Stimulated activated CD4-positive, alpha-beta T cell treated with anti-CD3 and anti-CD28 coated beads, Interleukin-4, amount 100 ng/mL, for 1 hour (primary cell): Measurements from ENCODE around the gene M1AP.

Experiments
- DNase-seq: peaks from one replicate; pipeline ENCODE4 v3.0.0-alpha.2; 2020

The M1AP gene, protein sequence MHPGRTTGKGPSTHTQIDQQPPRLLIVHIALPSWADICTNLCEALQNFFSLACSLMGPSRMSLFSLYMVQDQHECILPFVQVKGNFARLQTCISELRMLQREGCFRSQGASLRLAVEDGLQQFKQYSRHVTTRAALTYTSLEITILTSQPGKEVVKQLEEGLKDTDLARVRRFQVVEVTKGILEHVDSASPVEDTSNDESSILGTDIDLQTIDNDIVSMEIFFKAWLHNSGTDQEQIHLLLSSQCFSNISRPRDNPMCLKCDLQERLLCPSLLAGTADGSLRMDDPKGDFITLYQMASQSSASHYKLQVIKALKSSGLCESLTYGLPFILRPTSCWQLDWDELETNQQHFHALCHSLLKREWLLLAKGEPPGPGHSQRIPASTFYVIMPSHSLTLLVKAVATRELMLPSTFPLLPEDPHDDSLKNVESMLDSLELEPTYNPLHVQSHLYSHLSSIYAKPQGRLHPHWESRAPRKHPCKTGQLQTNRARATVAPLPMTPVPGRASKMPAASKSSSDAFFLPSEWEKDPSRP

GRCh38 chr2:74648009-74648443 lies at the start of gene M1AP:
Gene M1AP (minus strand): TSS chr2:74648330. CDS start chr2:74640275, 8,055 bp downstream.
- DNase-seq = peak; percentile 9

DNA sequence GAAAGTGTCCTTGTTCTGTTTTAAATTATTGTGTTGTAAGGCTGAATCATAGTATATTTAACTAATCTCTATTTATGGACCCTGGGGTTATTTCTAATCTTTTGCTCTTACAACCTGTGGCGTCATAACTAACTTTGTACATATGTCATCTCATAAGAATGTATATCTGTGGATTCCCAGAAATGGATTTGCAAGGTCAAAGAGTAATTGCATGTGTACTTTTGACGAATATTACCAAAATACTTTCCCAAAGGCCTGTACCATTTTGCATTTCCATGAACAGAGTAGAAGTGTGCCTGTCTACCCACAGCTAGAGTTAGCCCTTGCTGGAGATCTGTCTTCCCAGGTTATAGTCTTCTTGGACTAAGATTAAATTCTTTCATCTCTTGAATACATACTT lies 48.7 kb upstream of the M1AP start:
- DNase-seq = no peak

GRCh38 chr2:74695663-74696062 lies 47.5 kb upstream of the M1AP start:
- DNase-seq = no peak

DNA sequence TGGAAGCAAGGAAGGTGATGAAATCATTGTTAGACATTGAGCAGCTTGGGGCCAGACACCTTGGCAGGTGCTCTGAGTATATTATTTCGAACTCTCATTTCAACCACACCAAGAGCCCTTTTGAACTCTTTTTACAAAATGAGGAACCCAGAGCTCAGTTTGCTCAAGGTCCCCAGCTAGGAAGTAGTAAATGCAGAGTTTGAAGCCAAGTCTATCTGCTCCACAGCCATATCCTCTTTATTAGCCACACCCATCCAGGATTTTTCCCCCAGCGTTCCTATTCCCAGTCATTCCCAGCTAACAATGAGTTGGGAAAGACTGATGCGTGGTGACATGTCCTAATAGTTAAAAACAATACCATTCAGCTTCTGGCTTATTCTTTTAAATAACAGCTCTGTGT lies 46.2 kb upstream of the M1AP start:
- DNase-seq = no peak

DNA sequence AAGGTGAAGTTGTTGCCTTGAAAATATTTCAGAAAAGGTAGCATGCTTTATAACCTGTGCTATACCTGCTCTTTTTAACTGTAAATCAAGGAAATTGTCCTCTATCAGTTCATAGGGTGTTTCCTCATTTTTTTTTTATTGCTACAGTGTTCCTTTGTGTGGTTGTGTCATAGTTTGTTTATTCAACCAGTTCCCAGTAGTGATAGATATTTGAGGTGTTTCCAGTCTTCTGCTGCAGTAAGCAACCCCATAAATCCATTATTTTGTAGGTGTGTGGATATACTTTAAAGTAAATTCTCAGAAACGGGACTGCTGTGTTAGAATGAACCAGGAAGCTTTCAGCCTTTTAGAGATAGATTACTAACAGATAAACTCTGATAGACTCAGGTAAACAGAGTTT lies 45.5 kb upstream of the M1AP start:
- no peak for DNase-seq

DNA sequence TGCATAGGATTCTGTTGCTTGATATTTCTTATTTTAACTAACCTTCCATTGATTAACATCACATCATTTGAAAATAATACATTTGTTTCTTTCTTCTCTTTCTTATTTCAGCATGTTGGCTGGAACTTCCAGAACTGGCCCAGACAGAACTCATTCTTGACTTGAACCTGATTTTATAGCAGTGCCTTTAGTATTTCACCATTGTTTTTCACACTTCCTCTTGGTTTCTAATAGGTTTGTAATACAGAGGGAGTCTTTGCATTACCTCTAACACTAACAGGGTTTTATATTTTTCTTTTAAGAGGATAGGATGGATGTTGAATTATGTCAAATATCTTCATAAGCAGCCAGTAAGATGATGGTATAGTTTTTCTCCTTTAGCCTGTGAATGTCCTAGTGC lies 45.1 kb upstream of the M1AP start:
- no peak for DNase-seq

GRCh38 chr2:74691929-74692328 lies 43.8 kb upstream of the M1AP start:
- no peak for DNase-seq

GRCh38 chr2:74690571-74690970 lies 42.4 kb upstream of the M1AP start:
- no peak for DNase-seq

GRCh38 chr2:74689671-74690070 lies 41.5 kb upstream of the M1AP start:
- no peak for DNase-seq

DNA sequence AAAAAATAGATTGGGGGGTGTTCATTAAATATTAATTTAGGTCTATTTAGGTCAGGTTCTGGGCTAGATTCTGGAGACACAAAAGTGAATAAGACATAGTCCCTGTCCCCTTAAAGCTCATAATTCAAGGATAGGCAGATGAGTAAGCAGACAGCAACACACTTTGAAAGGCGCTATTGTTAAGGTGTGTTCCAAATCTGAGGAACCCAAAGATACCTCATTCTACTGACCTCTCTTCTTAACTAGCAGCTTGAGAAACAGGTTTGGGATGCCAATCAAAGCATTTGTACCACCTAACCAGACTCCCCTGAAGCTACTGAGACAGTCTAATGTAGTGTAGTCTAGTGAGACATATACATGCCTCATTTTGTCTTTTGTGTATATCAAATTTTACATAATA lies 40.8 kb upstream of the M1AP start:
- DNase-seq = no peak

DNA sequence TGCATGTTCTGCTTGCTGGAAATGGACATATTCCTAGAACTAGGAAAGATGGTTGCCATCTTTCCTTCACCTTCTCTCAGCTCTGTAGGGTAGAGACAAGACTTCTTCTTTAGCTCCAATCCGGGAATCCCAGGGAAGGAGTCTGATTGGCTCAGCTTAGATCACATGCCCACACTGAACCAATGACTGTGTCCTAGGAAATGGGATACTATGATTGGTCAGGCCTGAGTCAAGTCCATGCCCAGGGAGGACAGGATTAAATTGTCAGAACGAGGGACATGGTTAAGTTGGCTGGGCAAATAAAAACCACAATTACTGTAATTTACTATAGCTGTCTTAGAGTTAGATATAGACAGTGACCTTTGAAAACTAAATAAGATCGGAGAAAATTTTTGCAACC lies 37.3 kb upstream of the M1AP start:
- no peak for DNase-seq

- no peak for DNase-seq
Observed at GRCh38 chr2:74682501-74682900, 34.4 kb upstream of the M1AP start.

DNA sequence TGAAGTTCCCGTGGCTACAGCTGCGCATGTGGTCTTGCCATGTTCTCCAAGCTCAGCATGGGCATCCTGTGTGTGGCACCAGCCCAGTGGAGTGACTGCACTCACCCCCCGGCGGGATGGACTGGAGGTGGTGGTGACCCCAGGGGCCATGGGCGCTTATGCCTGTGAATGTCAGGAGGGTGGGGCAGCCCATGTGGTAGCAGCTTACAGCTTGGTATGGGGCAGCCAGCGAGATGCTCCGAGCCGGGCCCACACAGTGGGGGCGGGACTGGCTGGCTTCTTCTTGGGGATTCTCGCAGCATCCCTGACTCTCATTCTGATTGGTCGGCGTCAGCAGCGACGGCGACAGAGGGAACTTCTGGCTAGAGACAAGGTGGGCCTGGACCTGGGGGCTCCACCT lies 31.5 kb upstream of the M1AP start:
- no peak for DNase-seq

- no peak for DNase-seq
Observed at GRCh38 chr2:74676331-74676730, 28.2 kb upstream of the M1AP start.

DNA sequence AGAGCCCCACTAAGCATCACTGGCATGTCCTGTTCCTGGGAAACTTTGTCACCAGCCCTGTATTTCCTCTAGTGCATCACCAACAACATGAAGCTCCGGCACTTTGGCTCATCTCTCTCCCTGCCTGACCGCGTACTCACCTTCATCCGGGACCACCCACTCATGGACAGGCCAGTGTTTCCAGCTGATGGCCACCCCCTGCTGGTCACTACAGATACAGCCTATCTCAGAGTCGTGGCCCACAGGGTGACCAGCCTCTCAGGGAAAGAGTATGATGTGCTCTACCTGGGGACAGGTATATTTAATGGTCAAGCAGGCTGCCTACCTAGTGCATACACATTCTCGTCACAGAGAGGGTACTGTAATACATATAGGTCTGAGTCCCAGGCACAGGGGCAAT lies 27.0 kb upstream of the M1AP start:
- no peak for DNase-seq

GRCh38 chr2:74673826-74674528 lies 25.8 kb upstream of the M1AP start:
- DNase-seq = no peak

GRCh38 chr2:74671479-74671878 lies 23.3 kb upstream of the M1AP start:
- DNase-seq = no peak

DNA sequence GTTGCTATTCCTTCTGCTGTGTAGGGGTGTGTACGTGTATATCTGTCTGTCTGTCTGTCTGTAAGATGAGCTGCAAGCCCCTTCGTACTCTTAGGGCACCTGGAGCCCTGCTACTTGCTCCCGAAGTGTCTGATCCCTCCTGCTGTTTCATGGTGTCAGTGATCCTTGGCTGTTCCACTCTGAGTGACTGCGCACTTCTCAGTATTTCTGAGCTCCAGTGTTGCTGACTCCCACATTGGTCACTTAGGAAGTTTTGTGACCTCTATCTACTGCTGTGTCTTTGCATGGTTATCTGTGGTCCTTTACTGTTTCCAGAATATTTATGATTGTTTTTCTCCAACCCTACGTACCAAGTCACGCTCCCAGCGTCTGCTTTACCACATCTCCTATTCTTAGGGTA lies 22.1 kb upstream of the M1AP start:
- no peak for DNase-seq

GRCh38 chr2:74668087-74668486 lies 20.0 kb upstream of the M1AP start:
- DNase-seq = no peak

DNA sequence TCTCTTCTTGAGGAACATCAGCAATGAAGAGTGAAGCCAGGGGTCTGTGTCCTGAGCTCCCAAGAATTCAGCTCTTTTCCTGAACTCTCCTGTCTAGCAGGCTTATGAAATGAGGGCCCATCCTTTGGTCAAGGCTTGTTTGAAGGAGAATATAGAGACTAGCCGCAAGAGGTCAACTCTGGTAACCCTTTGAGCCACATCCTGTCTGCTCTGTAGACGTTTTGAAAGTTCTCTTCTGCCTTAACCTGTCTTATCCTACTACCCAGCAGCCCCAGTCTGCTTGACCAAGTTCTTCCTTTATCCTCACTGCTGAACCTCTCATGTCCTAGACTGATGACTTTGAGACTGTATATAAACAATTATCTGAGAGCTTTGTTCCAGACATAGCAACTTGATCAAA lies 11.3 kb upstream of the M1AP start:
- no peak for DNase-seq

DNA sequence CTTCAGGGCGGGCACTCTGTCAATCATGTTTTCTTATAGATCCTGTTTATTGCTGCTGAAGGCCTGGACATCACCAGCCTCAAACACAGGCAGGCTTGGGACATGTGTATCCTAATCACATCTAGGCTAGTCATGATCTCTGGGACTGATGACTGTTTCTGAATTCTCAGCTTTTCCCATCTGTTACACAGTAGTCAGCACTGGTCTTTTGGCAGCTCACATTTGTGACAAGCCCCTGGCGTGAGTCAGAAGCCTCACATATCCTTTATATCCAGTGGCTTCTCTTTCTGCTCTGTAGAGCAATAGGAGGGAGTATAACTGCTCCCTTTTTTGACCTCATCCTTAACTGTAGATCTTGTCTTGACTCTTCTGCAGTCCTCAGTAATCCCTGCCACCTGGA lies 10.4 kb upstream of the M1AP start:
- no peak for DNase-seq

GRCh38 chr2:74655579-74655978 lies 7.4 kb upstream of the M1AP start:
- DNase-seq = no peak

DNA sequence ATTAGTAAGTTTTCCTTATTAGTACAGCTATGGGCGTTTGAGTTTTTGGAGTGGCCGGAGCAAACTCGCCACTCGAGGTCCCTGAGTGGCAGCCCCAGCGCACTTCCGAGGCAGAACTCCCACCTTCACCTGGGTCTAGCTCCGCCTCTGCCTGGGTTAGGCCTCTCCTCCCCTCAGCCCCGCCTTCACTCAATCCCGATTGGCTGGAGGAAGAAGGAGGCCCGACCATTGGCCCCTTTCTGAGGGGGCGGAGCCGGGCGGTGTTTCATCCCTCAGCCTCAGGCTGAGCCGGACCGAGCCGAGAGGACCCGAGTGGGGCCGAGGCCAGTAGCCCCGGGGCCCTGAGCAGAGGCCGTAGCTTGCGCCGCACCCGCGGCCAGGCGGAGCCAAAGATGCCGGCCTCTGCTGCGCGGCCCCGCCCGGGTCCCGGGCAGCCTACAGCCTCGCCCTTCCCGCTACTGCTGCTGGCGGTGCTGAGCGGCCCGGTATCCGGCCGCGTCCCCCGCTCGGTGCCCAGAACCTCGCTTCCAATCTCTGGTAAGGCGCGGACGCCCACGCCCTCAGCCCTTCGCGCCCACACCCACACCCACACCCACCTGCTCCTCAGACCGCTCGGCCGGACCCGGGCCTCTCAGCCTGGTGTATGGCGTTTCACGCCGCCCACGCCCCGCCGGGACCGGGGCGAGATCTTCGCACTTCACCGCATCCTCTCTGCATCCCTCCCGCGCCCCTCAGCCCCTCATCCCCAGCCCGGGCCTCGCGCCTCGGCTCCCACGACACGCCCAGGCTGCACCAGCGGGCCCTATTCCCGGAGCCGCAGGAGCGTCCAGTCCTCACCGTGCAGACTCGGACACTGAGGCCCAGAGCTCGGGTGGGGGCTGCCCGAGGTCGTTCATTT lies 6.1 kb upstream of the M1AP start, which contains the start of gene SEMA4F:
Gene SEMA4F, plus strand, starts transcription at position 263 of the 898 bp plus-strand sequence. Its CDS starts 130 bp downstream, at position 393.
- peak; percentile 93 for DNase-seq
